DOHH2 (cell line): ENCODE measurements around the gene EHBP1L1.

Experiments used
- EZH2phosphoT487 ChIP-seq: fragments of 200-600 bp; sonication (generic); IDR thresholded peaks from 2 replicates; pipeline ENCODE4 v1.6.1; 2017; ENCODE audit warnings: borderline replicate concordance, mild to moderate bottlenecking, antibody characterized with exemption, low read length, moderate library complexity, mixed read lengths
- TF ChIP-seq, protein P1 (sequence below): fragments of 200-600 bp; sonication (generic); IDR thresholded peaks from one replicate; pipeline ENCODE4 v1.5.1; 2014; ENCODE audit warnings: antibody characterized with exemption, mild to moderate bottlenecking, low read depth, low read length; ENCODE audit not compliant: poor library complexity, severe bottlenecking

DNA sequence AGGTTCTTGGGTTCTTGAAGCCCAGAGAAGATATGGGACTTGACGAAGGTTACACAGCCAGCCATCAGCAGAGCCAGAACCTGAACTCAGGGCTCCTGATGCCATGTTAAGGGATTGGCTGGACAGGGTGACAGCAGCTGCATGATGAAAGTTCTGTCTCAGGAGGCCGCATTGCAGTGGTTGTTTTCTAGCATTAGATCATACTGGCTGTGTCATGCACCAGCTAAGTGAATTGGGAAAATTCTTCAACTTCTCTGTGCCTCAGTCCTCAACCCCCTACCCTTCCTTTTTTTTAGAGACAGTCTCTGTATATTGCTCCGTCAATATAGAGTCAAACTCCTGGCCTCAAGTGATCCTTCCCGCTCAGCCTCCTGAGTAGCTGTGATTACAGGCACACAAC is 12.3 kb upstream of the EHBP1L1 start:
- TF ChIP-seq, protein P1, sequence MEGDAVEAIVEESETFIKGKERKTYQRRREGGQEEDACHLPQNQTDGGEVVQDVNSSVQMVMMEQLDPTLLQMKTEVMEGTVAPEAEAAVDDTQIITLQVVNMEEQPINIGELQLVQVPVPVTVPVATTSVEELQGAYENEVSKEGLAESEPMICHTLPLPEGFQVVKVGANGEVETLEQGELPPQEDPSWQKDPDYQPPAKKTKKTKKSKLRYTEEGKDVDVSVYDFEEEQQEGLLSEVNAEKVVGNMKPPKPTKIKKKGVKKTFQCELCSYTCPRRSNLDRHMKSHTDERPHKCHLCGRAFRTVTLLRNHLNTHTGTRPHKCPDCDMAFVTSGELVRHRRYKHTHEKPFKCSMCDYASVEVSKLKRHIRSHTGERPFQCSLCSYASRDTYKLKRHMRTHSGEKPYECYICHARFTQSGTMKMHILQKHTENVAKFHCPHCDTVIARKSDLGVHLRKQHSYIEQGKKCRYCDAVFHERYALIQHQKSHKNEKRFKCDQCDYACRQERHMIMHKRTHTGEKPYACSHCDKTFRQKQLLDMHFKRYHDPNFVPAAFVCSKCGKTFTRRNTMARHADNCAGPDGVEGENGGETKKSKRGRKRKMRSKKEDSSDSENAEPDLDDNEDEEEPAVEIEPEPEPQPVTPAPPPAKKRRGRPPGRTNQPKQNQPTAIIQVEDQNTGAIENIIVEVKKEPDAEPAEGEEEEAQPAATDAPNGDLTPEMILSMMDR: no peak
- TF ChIP-seq EZH2phosphoT487: no peak
